GM18858 (cell line): ENCODE data around the gene MTCL1.

Experiments used
- ATAC-seq: cut with Tn5 transposase; IDR thresholded peaks from one replicate; pipeline ENCODE4 v1.9.1; 2021; ENCODE audit not compliant: unreplicated experiment

The MTCL1 gene

DNA sequence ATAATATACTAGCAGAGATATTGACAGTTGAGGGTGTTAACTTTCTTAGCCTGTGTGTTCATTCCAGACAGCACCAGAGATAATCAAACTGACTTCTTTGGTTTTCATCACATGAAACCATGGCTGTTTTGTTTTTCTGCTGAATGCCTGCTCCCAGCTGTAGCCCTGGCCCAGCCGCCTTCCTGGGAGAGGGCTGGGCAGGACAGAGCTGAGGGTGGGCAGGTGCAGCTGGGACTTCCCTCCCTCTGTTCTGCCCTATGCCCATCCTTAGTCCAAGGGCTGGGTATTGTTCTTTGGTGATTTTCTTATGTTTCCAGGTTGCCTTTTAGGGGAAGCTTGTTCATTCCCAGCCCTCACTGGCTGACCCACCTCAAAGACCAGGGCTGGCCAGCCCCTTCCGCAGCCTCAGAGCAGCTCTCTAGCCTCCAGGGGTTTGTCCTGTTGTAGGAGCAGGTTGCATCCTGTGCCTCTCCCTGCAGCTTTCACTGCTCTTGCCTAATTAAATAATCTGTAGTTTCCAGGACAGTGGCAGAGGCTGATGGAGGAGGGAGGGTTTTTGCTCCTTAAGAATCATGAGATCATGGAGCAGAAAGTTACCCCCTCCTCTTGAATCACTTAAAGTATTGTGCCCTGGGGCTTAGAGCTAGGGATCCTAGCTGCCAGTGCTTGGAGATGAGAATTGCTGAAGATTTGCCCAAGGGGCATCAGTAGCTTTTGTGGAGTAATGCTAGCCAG is 61.4 kb downstream of the MTCL1 start:
- ATAC-seq = no peak

DNA sequence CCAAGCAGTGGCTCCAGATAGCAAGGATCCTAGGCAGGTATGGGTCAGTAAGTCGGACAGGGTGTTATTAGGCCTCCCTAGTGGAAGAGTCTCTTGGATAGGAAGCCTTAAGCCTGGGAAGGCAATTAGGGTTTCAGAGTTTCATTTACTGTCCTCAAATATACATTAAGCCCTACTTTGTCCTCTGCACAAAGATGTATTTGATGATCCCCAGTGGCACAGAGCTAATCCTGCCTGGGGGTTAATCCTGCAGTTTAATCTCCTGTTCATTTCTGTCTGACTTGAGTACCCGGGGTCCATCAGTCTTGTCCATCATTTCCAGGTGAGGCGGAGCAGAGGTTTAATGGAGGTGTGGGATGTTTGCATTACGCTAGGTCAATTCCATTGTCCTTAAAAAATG is 62.0 kb downstream of the MTCL1 start:
- no peak for ATAC-seq

DNA sequence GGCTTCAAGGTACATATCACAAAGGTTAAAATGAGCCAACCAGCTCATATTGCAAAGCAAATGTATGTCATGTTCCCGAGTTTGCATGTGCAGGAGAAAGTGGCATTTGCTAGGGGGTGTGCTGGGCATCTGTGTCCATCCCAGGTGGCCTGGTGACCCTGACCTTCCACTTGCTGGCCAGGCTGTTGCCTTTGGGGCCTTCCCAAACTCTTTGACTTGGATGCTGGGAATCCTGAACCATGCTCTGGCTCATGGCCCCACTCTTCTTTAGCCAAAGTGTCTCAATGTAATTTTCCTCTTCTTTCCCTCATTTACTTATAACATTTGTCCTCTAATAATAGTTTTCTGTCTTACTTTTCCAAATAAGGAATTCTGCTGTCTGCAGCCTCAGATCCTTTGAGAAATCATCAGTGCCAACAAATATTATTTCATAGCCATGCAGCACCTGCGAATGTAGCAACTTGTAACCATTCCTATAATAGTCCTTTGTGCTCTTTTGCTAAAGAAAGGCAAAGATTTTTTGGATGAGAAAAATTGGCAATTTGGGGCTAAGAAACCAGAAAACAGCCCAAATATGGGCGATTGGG is 64.2 kb downstream of the MTCL1 start:
- no peak for ATAC-seq

DNA sequence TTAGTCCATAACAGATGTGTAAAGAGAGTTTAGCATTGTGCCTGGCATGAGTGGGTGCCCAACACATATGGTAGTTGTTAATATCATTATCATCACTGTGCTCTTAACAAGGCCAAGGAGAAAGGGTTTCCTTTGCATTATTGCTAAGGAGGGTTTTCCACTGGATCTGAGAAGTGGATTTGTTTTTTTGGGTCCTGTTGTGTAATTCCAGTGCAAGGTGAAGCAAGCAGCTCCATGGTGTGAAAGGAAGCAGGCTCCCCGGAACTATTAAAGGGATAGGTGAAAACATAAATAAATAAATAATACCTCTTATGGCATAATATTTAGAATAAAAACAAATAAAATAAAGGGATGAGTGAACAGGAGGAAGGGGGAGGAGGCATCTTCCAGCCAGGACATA is 65.3 kb downstream of the MTCL1 start:
- no peak for ATAC-seq

DNA sequence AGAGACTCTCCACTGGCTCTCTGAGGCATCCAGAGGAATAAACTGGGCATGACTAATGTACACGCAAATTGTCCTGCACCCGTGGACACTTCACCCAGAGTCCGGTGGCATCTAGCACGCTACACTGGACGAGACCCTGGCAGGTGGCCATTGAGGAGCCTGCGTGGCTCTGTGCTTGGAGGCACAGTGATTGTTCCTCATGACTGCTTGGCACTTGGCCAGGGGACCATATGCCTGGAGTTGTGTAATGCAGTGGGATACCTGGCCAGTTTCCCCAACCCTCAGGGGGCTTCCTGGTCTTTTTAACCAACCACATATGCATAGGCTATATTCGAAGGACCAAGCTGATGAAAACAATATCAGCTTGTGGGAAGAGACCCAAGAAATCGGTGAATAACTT is 66.6 kb downstream of the MTCL1 start:
- no peak for ATAC-seq

DNA sequence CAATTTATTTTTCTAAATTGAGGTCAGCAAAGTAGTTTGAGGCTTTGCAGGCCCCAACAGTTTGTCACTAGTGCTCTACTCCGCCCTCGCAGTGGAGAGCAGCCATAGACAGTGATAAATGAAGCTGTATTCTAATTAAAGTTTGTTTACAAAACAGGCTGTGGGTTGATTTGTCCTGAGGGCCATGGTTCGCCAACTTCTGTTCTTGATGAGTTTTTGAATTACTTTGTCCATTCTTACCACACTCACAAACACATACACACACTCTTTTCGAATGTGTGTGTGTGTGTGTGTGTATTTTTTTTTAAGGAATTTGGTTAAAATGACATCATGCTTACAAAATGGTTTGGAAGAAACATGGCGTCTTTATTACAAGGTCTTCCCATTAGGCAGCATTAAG is 68.6 kb downstream of the MTCL1 start:
- ATAC-seq = no peak

DNA sequence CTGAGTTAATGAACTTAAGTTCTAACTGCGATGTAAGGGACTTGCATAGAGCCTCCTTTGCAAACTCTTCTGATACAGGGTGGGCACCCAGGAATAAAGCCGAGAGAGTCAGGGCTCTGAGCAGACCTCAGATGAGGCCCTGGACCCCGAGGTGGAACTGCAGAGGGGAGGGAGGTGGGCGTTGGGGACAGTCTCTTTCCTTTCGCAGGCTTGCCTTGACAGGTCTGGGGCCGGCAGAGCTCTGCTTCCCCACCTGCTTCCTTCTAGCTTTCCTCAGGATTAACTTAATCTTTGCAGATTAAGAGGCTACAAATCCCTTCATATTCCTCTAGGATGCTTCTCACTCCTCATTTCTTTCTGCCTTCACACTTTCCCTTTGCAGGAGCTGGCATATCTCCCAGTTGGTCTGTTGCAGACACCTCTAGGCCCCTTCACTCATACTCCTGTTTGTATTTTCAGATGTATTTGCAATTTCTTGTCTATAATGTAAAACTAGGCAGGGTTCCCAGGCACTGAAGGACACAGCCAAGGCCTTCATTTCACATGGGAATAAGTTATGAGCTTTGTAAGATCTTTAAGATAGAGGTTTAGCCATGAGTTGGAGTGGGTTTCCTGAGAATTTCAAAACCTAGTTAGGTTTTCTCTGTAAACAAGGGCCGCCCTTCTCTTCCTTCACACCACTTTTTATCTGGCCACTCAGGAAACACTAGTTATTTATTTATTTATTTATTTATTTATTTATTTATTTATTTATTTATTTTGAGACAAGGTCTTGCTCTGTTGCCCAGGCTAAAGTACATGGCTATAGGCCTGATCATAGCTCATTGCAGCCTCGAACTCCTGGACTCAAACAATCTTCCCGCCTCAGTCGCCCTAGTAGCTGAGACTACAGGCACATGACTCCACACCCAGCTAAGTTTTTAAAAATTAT is 70.9 kb downstream of the MTCL1 start:
- ATAC-seq = no peak

DNA sequence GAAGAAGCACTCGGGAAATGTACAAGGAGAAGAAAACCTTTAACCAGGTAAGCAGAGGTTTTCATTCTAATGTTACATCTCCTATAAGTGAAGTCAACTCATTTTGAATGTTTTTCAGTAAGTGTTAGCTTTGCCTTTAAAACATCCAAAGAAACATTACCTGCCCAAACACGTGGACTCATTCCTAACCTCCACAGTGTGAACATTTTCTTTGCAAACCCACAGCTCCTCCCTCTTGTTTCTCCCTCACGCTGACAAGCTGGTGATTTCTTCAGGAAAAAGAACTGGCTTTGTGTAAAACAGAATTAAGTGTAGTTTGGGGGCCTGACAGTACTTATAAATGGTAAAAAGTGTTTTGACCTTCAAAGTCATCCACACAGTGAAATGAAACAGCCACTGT is 72.5 kb downstream of the MTCL1 start:
- ATAC-seq = no peak

DNA sequence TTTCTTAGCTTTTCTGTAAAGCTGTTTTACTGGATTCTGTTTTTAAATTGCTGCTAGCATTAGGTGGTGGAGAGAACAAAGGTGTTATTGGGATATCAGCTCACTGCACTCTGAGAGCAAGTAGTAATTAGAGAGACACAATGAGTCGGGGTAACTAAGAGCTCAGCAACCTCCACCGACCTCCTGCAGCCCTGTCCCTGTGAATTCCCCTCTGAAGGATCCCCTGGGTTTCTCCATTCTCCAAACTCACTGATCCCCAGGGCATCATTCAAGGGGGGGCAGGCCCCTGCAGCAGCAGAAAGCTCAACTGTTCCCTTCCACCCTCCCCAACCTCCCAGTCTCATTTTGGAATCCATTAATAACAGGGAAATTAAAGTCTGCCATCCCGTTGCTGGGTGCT is 73.0 kb downstream of the MTCL1 start:
- no peak for ATAC-seq

DNA sequence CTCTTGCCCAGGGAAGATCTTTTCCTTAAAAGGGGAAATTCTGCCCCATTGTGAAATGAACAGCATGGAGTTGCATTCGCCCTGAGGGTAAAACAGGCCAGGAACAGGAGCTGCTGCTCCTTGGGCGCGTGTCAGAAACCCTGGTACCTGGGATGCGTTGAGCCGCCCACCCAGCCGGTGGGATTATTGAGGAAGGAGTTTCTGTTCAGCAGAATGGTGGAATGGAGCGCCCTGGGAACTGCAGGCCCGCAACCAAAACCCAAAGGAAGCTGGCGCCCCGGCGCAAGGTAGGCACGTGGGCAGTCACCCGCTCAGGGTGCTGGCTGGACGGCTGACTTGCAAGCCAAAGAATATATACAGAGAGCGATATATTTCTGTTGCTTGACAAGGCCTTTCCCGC is 73.5 kb downstream of the MTCL1 start:
- ATAC-seq = no peak

DNA sequence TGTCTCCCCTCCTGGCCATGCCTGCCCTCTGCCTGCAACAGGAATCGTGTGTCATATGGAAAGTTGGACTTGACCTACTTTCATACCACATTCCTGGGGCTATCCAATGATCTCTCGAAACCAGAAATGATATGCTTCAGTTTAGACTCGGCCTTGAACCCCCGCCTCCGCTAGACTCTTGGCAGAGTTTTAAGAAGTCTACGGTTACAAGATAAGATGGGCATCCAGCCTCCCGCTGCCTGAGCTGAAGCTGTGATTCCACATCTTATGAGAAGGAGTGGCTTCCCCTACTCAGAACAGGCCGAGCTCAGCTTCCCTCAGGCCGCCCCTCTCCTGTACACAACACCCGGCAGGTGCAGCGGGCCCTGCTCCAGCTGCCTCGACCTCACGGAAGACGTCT is 73.9 kb downstream of the MTCL1 start:
- ATAC-seq = no peak

DNA sequence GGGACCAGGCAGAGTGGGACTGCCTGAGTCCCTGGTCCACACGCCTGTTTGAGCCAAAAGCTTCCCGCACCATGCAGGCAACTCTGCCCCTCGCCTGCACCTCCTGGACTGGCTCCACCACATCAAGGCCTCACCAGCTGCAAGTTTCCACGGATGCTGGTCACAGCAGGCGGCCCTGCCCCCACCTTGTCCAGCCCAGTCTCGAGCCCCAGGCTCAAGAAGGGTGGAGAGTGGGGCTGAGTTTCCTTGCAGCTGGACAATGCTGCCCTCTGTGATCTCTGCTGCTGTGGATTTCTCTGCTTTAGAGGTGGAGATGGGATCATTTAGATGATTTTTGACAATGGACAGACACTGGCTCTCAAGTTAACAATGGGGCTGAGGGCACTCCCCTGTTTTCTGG is 74.9 kb downstream of the MTCL1 start:
- ATAC-seq = no peak

DNA sequence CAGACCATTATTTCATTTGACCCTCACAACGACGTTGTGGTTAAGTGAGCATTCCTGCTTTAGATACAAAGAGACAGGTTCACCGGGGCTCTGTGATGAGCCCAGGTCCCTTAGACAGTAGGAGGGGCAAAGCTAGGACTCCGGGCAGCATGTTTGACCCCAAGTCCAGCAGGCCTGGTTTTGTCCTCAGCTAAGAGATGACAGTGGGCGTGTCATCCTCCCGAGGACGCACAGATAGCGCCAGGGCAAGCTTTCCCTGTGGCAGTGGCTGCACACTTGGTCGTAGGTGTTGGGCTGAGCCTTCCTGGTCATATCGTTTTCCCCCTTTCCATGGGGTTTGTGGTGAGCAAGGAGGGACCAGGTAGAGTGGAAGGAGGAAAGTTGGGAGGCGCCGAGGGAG is 76.3 kb downstream of the MTCL1 start:
- ATAC-seq = no peak

DNA sequence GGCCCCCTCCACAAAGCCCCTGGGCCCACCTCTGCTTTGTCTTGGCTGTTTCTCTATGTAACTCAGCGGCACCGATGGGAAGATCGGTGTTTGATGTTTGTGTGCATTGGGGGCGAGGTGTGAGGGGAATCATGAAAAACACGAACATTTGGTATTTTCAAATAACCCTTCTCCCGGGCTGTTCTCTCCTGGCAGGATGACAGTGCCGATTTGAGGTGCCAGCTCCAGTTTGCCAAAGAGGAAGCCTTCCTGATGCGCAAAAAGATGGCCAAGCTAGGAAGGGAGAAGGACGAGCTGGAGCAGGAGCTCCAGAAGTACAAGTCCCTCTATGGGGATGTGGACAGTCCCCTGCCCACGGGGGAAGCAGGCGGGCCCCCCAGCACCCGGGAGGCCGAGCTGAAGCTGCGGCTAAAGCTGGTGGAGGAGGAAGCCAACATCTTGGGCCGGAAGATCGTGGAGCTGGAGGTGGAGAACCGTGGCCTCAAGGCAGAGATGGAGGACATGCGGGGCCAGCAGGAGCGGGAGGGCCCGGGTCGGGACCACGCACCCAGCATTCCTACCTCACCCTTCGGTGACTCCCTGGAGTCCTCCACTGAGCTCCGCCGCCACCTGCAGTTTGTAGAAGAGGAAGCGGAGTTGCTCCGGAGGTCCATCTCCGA is 78.1 kb downstream of the MTCL1 start:
- no peak for ATAC-seq

DNA sequence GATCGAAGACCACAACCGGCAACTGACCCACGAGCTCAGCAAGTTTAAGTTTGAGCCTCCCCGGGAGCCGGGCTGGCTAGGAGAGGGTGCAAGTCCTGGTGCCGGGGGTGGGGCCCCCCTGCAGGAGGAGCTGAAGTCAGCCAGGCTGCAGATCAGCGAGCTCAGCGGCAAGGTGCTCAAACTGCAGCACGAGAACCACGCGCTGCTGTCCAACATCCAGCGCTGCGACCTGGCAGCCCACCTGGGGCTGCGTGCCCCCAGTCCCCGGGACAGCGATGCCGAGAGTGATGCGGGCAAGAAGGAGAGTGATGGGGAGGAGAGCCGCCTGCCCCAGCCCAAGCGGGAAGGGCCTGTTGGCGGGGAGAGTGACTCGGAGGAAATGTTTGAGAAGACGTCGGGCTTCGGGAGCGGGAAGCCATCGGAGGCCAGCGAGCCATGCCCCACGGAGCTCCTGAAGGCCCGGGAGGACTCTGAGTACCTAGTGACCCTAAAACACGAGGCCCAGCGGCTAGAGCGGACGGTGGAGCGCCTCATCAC is 78.7 kb downstream of the MTCL1 start:
- ATAC-seq = no peak

DNA sequence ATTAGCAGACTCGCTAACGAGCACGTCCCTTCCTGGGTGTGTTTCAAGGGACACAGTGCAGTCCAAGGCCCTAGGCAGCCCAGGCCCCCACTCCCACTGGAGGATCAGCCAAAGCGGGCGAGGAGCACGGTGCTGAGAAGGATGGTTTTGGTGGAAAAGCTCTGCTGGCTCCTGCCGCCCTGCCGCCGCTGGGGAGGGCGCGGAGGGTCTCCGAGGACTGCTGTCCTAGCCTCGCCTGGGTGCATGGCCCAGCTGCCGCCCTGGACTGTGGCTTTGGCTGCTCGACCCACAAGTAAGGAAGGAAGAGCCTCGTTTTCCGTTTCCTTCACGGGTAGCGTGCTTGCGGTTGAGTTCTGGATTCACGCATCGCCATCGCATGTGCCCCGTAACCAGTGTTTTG is 79.9 kb downstream of the MTCL1 start:
- ATAC-seq = no peak

DNA sequence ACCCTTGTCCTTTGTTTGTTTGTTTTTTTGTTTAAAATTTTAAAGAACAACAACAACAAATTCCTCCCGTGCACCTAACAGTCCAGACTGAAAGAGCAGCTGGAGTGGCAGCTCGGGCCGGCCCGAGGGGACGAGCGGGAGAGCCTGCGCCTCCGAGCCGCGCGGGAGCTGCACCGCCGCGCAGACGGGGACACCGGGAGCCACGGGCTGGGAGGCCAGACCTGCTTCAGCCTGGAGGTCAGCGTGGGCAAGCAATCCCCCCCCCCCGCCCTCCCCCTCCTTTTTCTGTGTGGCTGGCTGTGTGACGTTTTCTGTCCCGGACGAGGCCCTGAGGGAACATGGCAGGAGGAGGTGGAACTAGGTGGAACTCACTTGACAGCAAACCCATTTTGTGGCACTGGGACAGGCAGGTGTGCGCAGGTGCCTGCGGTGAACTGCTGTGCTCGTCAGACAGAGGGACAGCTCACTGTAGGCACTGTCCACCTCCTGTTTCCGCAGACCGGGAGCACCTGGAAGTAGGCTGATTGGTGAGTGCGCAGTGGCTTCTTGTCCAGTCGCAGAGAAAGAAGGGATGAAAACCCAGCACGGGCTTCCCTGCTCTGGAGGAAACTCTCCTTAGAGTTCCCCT is 80.6 kb downstream of the MTCL1 start:
- no peak for ATAC-seq

DNA sequence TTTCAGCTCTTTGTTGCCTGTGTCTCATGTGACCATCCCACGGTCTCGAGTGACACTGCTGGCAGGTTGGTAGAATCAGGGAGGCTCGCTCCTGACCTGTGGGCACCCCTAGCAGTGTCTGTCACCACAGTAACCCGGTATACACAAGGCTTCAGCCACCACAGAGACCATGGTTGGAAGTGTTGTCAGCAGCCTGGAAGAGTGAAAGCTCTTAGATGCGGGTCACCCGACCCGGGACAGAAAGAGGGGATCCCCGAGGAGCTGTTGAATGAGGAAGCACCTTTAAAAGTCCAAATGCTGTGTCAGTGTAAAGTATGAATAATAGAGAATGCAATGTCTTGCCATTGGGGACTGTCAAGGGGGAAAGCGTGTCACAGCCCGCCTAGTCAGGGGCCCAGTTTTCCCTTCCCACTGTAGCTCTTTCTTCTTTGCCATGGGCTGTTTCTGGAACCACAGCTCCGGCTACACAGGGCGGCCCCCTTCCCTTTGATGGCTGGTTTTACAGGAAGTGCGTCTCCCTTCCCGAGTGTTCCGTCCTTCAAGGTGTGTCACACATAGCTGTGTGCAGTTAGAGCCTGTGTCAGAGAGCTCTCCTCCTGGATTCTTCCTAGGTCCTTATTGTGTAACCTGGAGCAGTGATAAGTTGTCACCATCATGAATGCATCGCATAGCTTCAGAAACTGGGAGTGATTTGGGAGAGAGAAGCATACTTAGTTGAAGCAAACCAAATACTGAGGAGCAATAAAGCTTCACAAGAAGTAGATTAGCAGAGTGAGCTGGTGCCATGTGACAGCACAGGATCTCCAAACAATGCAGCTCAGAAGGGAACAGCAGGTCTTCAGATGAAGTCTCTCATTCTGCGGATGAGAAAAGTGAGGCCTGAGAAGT is 81.4 kb downstream of the MTCL1 start:
- ATAC-seq = no peak

DNA sequence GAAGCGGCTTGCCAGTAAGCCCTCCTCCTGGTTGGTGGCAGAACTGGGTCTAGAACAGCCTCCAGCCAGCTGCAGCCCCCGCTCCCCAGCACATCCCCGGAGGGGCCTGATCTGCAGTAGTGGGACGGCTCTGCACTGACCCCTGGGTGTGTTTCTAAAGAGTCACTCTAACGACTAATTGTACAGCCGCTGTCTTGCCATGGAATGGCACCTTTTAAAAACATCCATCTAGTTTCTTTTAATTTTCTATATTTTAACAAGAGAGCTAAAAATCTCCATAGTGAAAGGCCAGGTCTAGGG is 82.0 kb downstream of the MTCL1 start:
- no peak for ATAC-seq

DNA sequence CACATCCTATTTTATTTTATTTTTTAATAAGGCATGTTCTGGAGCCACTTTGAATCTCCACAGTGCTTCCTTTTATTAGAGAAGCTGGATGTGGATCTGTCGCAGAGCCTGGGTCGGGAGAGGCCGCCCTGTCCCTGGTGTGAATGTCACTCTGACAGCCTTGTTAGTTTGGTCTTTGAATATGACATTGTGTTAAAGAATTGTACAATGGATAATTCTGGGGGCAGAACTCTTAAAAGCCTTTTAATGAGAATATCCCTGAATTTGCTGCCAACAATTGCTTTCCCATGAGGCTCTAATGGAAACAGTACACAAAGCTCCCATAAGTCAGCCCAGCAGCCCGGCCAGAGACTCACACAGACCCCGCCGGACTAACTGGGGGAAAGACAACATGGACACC is 82.4 kb downstream of the MTCL1 start:
- ATAC-seq = no peak
